Nephron progenitor cell (in vitro differentiated cells): Measurements from ENCODE around the gene PLXNA4.

Experiments
- DNase-seq: peaks from one replicate; pipeline ENCODE4 v3.0.0; 2021
- H3K27ac Mint-ChIP-seq: 2 replicates; pipeline ENCODE4 v1.8.0; 2021; ENCODE audit warnings: mild to moderate bottlenecking, moderate library complexity, mixed read lengths
- H3K27me3 Mint-ChIP-seq: 2 replicates; pipeline ENCODE4 v1.8.0; 2021; ENCODE audit warnings: mild to moderate bottlenecking, low read depth, mixed read lengths; ENCODE audit not compliant: poor library complexity
- H3K36me3 Mint-ChIP-seq: 2 replicates; pipeline ENCODE4 v1.8.0; 2021; ENCODE audit warnings: low read depth, mixed read lengths
- H3K4me1 Mint-ChIP-seq: 2 replicates; pipeline ENCODE4 v1.8.0; 2021; ENCODE audit warnings: mixed read lengths
- H3K4me3 Mint-ChIP-seq: 2 replicates; pipeline ENCODE4 v1.8.0; 2021; ENCODE audit warnings: mild to moderate bottlenecking, moderate library complexity, mixed read lengths
- H3K9me3 Mint-ChIP-seq: 2 replicates; pipeline ENCODE4 v1.8.0; 2021; ENCODE audit warnings: mild to moderate bottlenecking, moderate library complexity, mixed read lengths
- TF ChIP-seq, protein P1 (sequence below): fragments of 200-600 bp; sonication (generic); IDR thresholded peaks from 2 replicates; pipeline ENCODE4 v1.5.0; 2021; ENCODE audit warnings: antibody characterized with exemption

Gene PLXNA4

DNA sequence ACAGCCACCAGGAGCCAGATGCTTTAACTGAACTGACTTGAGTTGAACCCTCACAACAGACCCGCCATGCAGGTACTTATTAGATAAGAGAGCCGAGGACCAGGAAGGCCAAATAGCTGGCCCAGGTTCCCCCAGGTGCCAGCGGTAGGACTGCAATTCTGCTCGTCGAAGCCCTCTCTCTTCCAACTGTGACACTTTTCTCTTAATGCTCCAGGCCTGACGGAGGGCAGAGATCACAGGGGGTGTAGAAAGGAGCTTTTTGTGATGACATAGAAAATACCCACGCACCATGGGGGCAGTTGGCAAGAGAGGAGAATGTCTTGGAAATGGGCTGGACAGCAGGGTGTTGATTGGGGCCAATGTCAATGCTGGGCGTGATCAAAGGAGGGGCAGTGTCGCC is 208.5 kb downstream of the PLXNA4 start:
- Mint-ChIP-seq H3K36me3 (no peaks in the 10 kb centered on the region), H3K9me3 (no peaks in the 10 kb centered on the region), H3K4me1 (no peaks in the 10 kb centered on the region), H3K27ac (no peak overlapping the region), H3K4me3 (no peak overlapping the region), H3K27me3 (peaks cover 65% of the 10 kb centered on the region)
- TF ChIP-seq, protein P1, sequence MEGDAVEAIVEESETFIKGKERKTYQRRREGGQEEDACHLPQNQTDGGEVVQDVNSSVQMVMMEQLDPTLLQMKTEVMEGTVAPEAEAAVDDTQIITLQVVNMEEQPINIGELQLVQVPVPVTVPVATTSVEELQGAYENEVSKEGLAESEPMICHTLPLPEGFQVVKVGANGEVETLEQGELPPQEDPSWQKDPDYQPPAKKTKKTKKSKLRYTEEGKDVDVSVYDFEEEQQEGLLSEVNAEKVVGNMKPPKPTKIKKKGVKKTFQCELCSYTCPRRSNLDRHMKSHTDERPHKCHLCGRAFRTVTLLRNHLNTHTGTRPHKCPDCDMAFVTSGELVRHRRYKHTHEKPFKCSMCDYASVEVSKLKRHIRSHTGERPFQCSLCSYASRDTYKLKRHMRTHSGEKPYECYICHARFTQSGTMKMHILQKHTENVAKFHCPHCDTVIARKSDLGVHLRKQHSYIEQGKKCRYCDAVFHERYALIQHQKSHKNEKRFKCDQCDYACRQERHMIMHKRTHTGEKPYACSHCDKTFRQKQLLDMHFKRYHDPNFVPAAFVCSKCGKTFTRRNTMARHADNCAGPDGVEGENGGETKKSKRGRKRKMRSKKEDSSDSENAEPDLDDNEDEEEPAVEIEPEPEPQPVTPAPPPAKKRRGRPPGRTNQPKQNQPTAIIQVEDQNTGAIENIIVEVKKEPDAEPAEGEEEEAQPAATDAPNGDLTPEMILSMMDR = no peak
- DNase-seq = no peak

DNA sequence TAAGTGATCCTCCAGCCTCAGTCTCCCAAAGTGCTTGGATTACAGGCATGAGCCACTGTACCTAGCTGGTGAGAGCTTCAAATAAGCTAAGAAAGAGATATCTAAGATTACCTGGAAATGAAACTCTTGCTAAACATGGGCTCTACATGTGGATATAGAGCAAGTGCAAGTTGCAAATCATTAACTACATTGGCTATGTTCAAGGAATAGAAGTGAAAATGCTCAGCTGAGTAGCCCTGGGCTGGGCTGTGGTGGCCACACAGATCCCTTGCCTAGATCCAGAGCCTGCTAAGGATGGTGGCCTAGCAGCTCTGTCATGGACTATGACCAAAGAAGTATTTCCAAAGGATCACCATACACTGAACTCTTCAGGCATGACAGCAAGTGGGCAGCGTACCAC is 209.3 kb downstream of the PLXNA4 start:
- Mint-ChIP-seq H3K27me3 (peaks cover 60% of the 10 kb centered on the region), H3K9me3 (no peaks in the 10 kb centered on the region), H3K4me1 (no peaks in the 10 kb centered on the region), H3K36me3 (no peaks in the 10 kb centered on the region), H3K27ac (no peak overlapping the region), H3K4me3 (no peak overlapping the region)
- no peak for DNase-seq
- TF ChIP-seq, protein P1 = no peak

DNA sequence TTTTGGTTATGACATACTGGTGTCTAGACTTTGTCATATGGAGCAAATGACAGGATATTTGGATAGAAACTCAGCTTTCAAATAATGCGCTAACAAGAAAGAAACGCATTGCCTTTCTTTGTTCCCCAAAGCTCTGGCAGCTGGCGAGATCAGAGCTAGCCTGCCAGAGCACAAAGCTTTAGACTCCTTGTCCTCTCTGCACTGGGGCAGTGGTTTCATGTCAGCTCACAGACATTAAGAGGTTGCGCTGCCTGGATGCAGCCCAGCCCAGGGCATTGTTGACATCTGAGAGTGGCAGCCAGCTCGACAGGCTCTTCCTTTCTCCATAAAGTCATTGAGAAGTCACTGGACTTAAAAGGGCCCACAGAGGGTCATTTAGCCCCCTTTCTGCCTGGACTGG is 212.0 kb downstream of the PLXNA4 start:
- no peak overlapping the region for H3K27ac Mint-ChIP-seq
- H3K27me3 Mint-ChIP-seq = peaks cover 51% of the 10 kb centered on the region
- DNase-seq = no peak
- H3K9me3 Mint-ChIP-seq = no peaks in the 10 kb centered on the region
- H3K4me3 Mint-ChIP-seq = no peak overlapping the region
- H3K36me3 Mint-ChIP-seq = no peaks in the 10 kb centered on the region
- TF ChIP-seq, protein P1 = no peak
- no peaks in the 10 kb centered on the region for H3K4me1 Mint-ChIP-seq

DNA sequence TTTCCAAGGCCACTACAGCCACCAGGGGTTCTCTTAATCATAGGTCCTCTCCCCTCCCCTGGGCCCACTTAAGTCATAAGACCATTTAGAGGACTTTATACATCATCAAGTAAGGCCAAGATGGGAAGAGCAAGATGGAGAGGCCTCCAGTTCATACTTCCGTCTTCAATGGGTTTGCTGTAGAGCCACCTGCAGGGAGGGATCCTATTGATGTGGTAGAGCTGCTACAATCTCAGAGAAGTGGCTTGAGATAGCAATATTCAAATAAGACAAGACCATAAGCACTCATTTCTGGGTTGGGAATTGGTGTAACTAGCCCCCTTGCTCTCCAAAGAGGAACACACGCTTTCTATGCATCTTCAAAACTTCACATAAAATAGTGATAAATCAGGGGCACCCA is 214.2 kb downstream of the PLXNA4 start:
- no peak for DNase-seq
- Mint-ChIP-seq H3K27me3 (peaks cover 38% of the 10 kb centered on the region), H3K4me3 (no peak overlapping the region), H3K4me1 (no peaks in the 10 kb centered on the region), H3K27ac (no peak overlapping the region), H3K9me3 (no peaks in the 10 kb centered on the region), H3K36me3 (no peaks in the 10 kb centered on the region)
- TF ChIP-seq, protein P1 = no peak

DNA sequence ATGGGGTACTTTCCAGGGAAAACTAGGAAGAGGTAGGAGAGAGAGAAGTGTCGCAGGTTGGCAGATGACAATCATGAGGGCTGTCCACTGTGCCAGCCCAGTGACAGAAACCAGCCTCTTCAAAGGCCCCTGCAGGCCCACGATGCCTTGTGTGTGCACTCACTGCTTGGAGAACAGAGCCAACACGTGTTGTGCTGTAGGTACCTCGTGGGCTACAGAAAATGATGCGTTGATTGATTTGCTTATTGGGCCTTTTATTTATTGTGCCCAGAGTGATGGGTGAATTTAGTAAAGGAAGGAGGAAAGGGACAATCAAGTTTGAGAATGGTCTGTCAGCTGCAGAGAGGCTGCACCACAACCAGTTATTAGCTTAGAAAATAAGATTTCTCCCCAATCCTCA is 215.1 kb downstream of the PLXNA4 start:
- Mint-ChIP-seq H3K27ac (no peak overlapping the region), H3K36me3 (no peaks in the 10 kb centered on the region), H3K4me1 (no peaks in the 10 kb centered on the region), H3K4me3 (no peak overlapping the region), H3K9me3 (no peaks in the 10 kb centered on the region), H3K27me3 (peaks cover 42% of the 10 kb centered on the region)
- TF ChIP-seq, protein P1 = no peak
- DNase-seq = no peak

DNA sequence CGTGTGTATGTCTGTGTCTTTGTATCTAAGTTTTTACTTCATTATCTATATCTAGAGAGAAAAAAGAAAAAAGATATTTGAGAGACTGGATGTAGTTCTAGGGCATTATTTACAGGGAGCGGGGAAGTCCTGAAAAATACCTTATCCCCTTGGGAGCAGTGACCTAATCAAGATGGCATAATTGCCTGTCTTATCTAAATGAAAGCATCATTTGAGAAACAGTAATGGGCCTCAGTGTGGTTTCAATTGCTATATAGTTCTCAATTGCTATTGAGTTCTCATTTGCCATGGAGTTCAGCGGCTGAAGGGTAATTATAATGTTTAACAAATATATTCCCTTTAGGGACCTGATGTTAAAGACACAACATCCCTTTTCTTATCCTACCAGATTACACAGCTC is 216.5 kb downstream of the PLXNA4 start:
- TF ChIP-seq, protein P1 = no peak
- H3K9me3 Mint-ChIP-seq = no peaks in the 10 kb centered on the region
- H3K27ac Mint-ChIP-seq = no peak overlapping the region
- no peaks in the 10 kb centered on the region for H3K36me3 Mint-ChIP-seq
- H3K4me1 Mint-ChIP-seq = peaks cover 12% of the 10 kb centered on the region
- DNase-seq = no peak
- no peak overlapping the region for H3K4me3 Mint-ChIP-seq
- peaks cover 37% of the 10 kb centered on the region for H3K27me3 Mint-ChIP-seq
